Heart left ventricle (tissue), 16 donors: Measurements from ENCODE around the gene SARM1. TPM values are rescaled to one million over a fixed set of nuclear protein-coding genes. Genes with fewer than 3 reads are reported as not detected.

Experiments
- ATAC-seq, 4 donors: fragments of 200-7000 bp; cut with Tn5 transposase; one replicate each; pipeline ENCODE4 v1.9.1; 2020 to 2022; ENCODE audit warnings: moderate library complexity in 4 of 4, mild to moderate bottlenecking in 3 of 4, moderate number of reproducible peaks in 1 of 4
- DNase-seq, 5 donors: peaks; one replicate each; pipeline ENCODE4 v3.0.0-alpha.2; 2020
- H3K27ac ChIP-seq, 12 donors: fragments of 200-600 bp; sonication (generic) in 4 of 12; one replicate each; pipeline versions ENCODE4 v1.5.0 to v1.8.0; 2016 to 2022; ENCODE audit warnings: mild to moderate bottlenecking in 2 of 12
- H3K27me3 ChIP-seq, 9 donors: fragments of 200-600 bp; sonication (generic) in 2 of 9; one replicate each; pipeline versions ENCODE4 v1.5.1 to v1.8.0; 2016 to 2022; ENCODE audit warnings: mild to moderate bottlenecking in 3 of 9
- H3K36me3 ChIP-seq, 9 donors: fragments of 200-600 bp; sonication (generic) in 2 of 9; one replicate each; pipeline versions ENCODE4 v1.5.0 to v1.8.0; 2018 to 2022; ENCODE audit warnings: mild to moderate bottlenecking in 2 of 9
- H3K4me1 ChIP-seq, 12 donors: fragments of 200-600 bp; sonication (generic) in 4 of 12; one replicate each; pipeline versions ENCODE4 v1.5.0 to v1.8.0; 2016 to 2022; ENCODE audit warnings: mild to moderate bottlenecking in 3 of 12
- H3K4me3 ChIP-seq, 12 donors: fragments of 200-600 bp; sonication (generic) in 4 of 12; one replicate each; pipeline versions ENCODE4 v1.5.0 to v1.8.0; 2017 to 2022; ENCODE audit warnings: mild to moderate bottlenecking in 9 of 12, moderate library complexity in 4 of 12
- H3K9me3 ChIP-seq, 12 donors: fragments of 200-600 bp; sonication (generic) in 4 of 12; one replicate each; pipeline versions ENCODE4 v1.5.0 to v1.8.0; 2016 to 2022; ENCODE audit warnings: mild to moderate bottlenecking in 1 of 12
- POLR2A ChIP-seq, 2 donors: fragments of 450-650 bp; IDR thresholded peaks; one replicate each; pipeline ENCODE4 v1.6.1; 2017; ENCODE audit warnings: antibody characterized with exemption in 2 of 2, mild to moderate bottlenecking in 2 of 2, moderate library complexity in 2 of 2
- WGBS, 4 donors: extraction: QIAGEN DNeasy Blood & Tissue Kit in 2 of 4; methylation state at CpG; one replicate each; pipeline versions ENCODE4 v1.1.5 to v1.1.7; 2013 to 2018; 5-methylcytosine and 5-hydroxymethylcytosine counted together
- intact Hi-C, 10 donors: fragments of 100-400 bp; cut with DNase I; formaldehyde crosslinking; loops; one replicate each; pipeline versions ENCODE4 v1.11.1 to v1.14.2; 2022
- polyA plus RNA-seq, 2 donors: library from polyadenylated mRNA; stranded (reverse); fragments of 200-250 nt; gene quantifications; one replicate each; pipeline ENCODE4 v1.2.3, GENCODE V29; 2013
- total RNA-seq, 9 donors: library from RNA; depleted of rRNA in 2 of 9; stranded (reverse); fragments of >200 nt in 2 of 9; fragmentation: NEBNext Ultra II Directional in 3 of 9; extraction: Animal tissue kit (Norgen Biotek cat#: 25700) in 3 of 9; gene quantifications; one replicate each; pipeline versions ENCODE4 v1.1.0 to v1.2.4, GENCODE V29; 2016 to 2023
- TF ChIP-seq, protein P1 (sequence below), 12 donors: fragments of 200-600 bp; sonication (generic) in 4 of 12; IDR thresholded peaks; one replicate each; pipeline versions ENCODE4 v1.5.0 to v1.8.0; 2018 to 2022; ENCODE audit warnings: antibody characterized with exemption in 12 of 12, mild to moderate bottlenecking in 5 of 12
- donor health status: ischemic (EF 13 %, LVEDD 7.1; RV severe dilation, severe dysfunction).
- donor health status: healthy with polysubstance abuse.
- donor health status: DM: no; HTN: yes; CAD: no.
- donor health status: DM: no; HTN: no; CAD: no.
- donor health status: ischemic (EF 25% LVEDD 6.9; RV normal size, moderate dysfunction).
- donor health status: ischemic (EF 25% LVEDD 5.7; RV mildly dilated, moderate dysfunction).
- donor health status: healthy.
- donor health status: DM: yes; HTN: yes; CAD: no.
- donor health status: ischemic (EF 35%, LVEDD 5.7; RV mildly dilated, moderate dysfunction).
- donor health status: nonischemic (EF 11% LVEDD 7.7; RV severe dilation, severe dysfunction).
- donor health status: DM: yes; HTN: yes; CAD: no.
- donor health status: PGD.
- donor health status: ischemic (EF 29% LVEDD 5.4; RV normal size, mild dysfunction).
- donor health status: nonischemic (EF 23%, LVEDD 6.1; RV moderate dilation, normal function).

The SARM1 gene
- total and polyA plus RNA-seq, 11 donors: 3.7 to 11.3 (median 7.6) TPM

DNA sequence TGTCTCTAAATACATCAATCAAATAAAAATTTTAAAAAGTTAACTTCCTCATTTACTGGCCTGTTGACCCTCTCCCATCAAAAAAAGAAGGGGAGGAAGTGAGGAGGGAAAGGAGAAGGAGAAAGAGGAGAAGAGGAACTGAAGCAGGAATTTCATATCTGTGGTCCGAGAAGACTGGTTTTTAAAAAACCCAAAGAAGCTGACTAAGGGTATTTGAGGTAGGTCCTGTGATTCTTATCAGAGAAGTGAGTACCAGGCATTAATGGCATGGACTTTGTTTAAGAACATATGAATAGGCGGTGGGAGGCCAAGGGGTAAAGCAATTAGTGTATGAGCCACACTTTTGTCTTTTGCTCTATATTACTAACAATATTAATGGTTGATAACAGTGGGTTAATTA, 32.5 kb downstream of the SARM1 start:
- peaks cover 0 to 59% (median 9%) of the 10 kb centered on the region in 12 donors for H3K4me1 ChIP-seq
- 80 to 89% (median 83%) methylated on average over 2 of the region's 2 CpGs for WGBS, 4 donors
- DNase-seq: no peak
- H3K27ac ChIP-seq: peak overlapping the region in 1 of 12 donors; percentile 76
- H3K9me3 ChIP-seq: no peaks in the 10 kb centered on the region
- H3K4me3 ChIP-seq: peak overlapping the region in 3 of 12 donors; percentile 70 to 80 (median 78)
- ATAC-seq: no peak
- no peaks in the 10 kb centered on the region for H3K27me3 ChIP-seq
- no peak for TF ChIP-seq POLR2A (IDR thresholded peaks at IDR 0.05)
- TF ChIP-seq, protein P1, sequence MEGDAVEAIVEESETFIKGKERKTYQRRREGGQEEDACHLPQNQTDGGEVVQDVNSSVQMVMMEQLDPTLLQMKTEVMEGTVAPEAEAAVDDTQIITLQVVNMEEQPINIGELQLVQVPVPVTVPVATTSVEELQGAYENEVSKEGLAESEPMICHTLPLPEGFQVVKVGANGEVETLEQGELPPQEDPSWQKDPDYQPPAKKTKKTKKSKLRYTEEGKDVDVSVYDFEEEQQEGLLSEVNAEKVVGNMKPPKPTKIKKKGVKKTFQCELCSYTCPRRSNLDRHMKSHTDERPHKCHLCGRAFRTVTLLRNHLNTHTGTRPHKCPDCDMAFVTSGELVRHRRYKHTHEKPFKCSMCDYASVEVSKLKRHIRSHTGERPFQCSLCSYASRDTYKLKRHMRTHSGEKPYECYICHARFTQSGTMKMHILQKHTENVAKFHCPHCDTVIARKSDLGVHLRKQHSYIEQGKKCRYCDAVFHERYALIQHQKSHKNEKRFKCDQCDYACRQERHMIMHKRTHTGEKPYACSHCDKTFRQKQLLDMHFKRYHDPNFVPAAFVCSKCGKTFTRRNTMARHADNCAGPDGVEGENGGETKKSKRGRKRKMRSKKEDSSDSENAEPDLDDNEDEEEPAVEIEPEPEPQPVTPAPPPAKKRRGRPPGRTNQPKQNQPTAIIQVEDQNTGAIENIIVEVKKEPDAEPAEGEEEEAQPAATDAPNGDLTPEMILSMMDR (IDR thresholded peaks at IDR 0.05): no peak
- H3K36me3 ChIP-seq: peaks cover 0 to 32% (median 15%) of the 10 kb centered on the region in 9 donors
- intact Hi-C loops: no loop called here

DNA sequence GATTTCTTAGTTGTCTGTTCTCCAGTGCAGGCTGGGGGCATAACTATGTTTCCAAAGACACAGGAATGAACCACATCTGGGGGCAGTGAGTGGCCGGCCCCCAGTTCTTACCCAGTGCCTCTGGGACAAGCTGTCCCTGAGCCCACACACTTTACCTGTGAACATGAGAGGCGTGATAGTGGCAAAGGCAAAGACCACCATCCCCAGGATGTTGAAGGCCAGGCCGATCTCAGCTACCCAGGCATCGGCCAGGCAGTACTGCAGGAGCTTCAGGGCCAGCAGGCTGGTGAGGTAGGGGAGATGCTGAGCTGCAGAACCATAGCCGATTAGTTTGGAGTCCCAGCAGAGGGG, 32.9 kb downstream of the SARM1 start:
- TF ChIP-seq, protein P1 (IDR thresholded peaks at IDR 0.05): no peak
- no peak for TF ChIP-seq POLR2A (IDR thresholded peaks at IDR 0.05)
- DNase-seq (no peak), ATAC-seq (no peak)
- Histone ChIP-seq H3K27ac (peak overlapping the region in 2 of 12 donors; percentile 62 to 71), H3K9me3 (no peaks in the 10 kb centered on the region), H3K4me3 (peak overlapping the region in 4 of 12 donors; percentile 70 to 80 (median 76)), H3K4me1 (peaks cover 0 to 55% (median 9%) of the 10 kb centered on the region in 12 donors), H3K36me3 (peaks cover 0 to 28% (median 14%) of the 10 kb centered on the region in 9 donors), H3K27me3 (no peaks in the 10 kb centered on the region)
- intact Hi-C loops: no loop called here
- 88 to 99% (median 93%) methylated on average over 5 of the region's 5 CpGs for WGBS, 4 donors

DNA sequence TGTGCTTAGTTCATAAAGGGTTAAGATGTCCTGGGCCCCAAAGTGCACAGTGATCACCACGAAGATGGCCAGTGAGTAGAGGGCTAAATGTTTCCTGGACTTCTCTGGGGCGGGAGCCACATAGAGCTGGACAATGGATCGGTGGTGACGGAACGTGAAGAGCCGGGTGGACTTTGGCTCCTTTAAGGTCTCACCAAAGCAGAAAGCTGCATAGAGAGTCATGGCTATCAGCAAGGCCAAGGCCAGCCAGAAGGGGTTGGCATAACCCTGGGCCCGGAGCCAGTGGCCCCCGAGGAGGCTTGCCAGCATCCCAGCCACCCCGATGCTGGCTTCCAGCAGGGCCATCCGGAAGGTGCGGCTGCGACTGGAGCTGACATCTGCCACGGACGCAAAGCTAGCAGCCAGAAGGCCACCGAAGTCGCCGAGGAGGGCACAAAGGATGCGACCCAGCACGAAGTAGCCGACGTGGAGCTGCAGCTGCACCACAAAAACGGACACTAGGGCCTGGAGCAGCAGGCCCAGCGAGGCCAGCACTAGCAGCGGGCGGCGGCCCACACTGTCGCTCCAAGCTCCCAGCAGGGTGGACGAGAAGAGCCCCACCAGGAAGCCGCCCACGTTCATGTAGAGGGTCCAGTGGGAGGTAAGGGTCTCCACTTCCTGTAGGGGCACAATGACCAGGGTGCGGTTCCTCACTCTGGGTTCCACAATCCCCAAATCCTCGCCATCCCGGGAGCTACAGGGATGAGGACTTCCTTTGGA, 33.5 kb downstream of the SARM1 start:
- intact Hi-C loops: no loop called here

More for the DNA sequence above, 33.5 kb downstream of the SARM1 start:
- Histone ChIP-seq H3K36me3 (peaks cover 0 to 28% (median 14%) of the 10 kb centered on the region in 9 donors), H3K27ac (peak overlapping the region in 6 of 12 donors; percentile 9 to 71 (median 48)), H3K4me1 (peaks cover 0 to 53% (median 9%) of the 10 kb centered on the region in 12 donors), H3K4me3 (peak overlapping the region; percentile 58 to 88 (median 70)), H3K9me3 (no peaks in the 10 kb centered on the region), H3K27me3 (no peaks in the 10 kb centered on the region)
- 55 to 64% (median 59%) methylated on average over 20 to 33 of the region's 33 CpGs for WGBS, 4 donors
- ATAC-seq (peak in 2 of 4 donors; percentile 10 to 22), DNase-seq (no peak)
- TF ChIP-seq, protein P1 (IDR thresholded peaks at IDR 0.05): no peak
- no peak for TF ChIP-seq POLR2A (IDR thresholded peaks at IDR 0.05)
